ENCODE data around the gene MLKL. TPM values are rescaled to one million over a fixed set of nuclear protein-coding genes. Genes with fewer than 3 reads are reported as not detected.
"Not testable (repeated sequence)": the region's sequence is repeated elsewhere in the genome, so short reads cannot be mapped to it uniquely, and the experiment has no call there.

Gene MLKL
- total and polyA plus RNA-seq, 8 donors: 3.6 to 12.4 (median 7.0) TPM

DNA sequence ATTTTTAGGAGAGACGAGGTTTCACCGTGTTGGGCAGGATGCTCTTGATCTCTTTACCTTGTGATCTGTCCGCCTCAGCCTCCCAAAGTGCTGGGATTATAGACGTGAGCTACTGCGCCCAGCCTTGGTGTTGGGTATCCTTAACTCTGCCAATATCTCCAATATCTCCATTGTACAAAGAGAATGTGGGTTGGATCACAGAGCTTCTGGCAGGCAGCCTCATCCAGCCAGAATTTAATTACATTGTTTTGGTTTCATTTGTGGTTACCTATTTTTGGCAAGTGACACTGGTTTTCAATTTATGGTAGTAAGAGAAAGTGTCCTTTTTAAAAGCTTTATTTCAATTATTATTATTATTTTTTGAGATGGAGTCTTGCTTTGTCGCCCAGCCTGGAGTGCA, 20.0 kb downstream of the MLKL start:
- ATAC-seq (no peak), DNase-seq (no peak), FAIRE-seq (no peak)
- TF ChIP-seq CTCF (IDR thresholded peaks at IDR 0.05): no peak
- Histone ChIP-seq H3K27me3 (no peaks in the 10 kb centered on the region), H3K4me3 (no peak overlapping the region), H3K27ac (no peak overlapping the region), H3K9me3 (no peaks in the 10 kb centered on the region), H3K4me1 (no peaks in the 10 kb centered on the region), H3K36me3 (peaks cover 0 to 12% (median 0%) of the 10 kb centered on the region in 3 donors)
- intact Hi-C loops (cut with DNase I): no loop called here
- 91 to 92% methylated on average over 6 of the region's 6 CpGs for WGBS, 2 donors

DNA sequence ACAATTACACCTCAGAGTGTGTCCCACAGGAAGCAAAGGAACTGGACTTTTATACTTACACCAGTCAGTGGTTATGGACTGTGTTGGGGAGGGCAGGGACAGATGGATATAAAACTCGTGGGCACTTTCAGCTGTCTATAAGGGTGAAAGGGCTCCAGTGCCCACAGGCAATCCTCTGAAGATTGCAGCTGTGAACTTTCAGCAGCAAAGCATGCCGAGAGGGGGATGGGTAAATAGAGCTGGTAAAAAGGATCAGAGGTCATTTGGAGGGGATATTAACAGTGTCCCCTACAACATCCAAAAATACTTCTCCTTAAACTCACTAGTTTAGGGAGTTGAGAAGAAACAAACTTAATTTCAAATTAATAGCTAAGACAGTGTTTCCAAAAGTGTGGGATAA, 20.7 kb downstream of the MLKL start:
- Histone ChIP-seq H3K27ac (no peak overlapping the region), H3K27me3 (no peaks in the 10 kb centered on the region), H3K4me1 (no peaks in the 10 kb centered on the region), H3K36me3 (peaks cover 0 to 12% (median 0%) of the 10 kb centered on the region in 3 donors), H3K9me3 (no peaks in the 10 kb centered on the region), H3K4me3 (no peak overlapping the region)
- DNase-seq: no peak
- no peak for ATAC-seq
- intact Hi-C loops (cut with DNase I): no loop called here
- no peak for FAIRE-seq
- TF ChIP-seq CTCF (IDR thresholded peaks at IDR 0.05): no peak
- 28 to 34% methylated on average over 2 of the region's 2 CpGs for WGBS, 2 donors

DNA sequence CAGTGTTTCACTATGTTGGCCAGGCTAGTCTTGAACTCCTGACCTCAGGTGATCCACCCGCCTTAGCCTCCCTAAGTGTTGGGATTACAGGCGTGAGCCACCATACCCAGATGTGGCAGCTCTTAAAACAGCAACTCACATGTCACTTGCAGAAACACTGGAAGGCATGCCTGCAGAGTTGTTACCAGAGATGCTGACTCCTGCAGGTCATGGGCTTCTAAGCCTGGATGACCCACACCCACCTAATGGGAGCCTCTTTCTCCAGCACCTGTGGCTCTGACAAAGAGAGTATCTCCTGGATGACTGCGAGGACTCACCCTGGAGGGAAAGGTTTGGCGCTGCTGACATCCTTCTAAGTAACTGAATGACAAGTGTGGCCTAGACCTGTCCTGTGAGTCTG, 22.8 kb downstream of the MLKL start:
- Histone ChIP-seq H3K36me3 (peaks cover 0 to 12% (median 0%) of the 10 kb centered on the region in 3 donors), H3K9me3 (no peaks in the 10 kb centered on the region), H3K4me3 (no peak overlapping the region), H3K4me1 (no peaks in the 10 kb centered on the region), H3K27ac (no peak overlapping the region), H3K27me3 (no peaks in the 10 kb centered on the region)
- intact Hi-C loops (cut with DNase I): no loop called here
- no peak for TF ChIP-seq CTCF (IDR thresholded peaks at IDR 0.05)
- FAIRE-seq (no peak), DNase-seq (no peak), ATAC-seq (no peak)
- 95% methylated on average over 4 of the region's 4 CpGs for WGBS, 2 donors

DNA sequence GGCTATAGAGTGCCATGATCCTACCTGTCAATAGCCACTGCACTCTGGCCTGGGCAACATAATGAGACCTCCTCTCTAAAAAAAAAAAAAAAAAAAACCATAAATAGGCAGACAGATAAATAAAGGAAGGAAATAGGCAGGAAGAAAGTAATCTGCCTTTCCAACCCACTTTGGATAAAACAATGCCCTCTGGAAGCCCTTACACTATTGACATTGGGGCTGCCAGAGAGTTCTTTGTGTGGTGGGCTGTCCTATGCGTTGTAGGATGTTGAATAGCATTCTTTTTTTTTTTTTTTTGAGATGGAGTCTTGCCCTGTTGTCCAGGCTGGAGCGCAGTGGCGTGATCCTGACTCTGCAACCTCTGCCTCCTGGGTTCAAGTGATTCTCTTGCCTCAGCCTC, 26.8 kb downstream of the MLKL start:
- Histone ChIP-seq H3K4me1 (no peaks in the 10 kb centered on the region), H3K27me3 (no peaks in the 10 kb centered on the region), H3K27ac (no peak overlapping the region), H3K9me3 (no peaks in the 10 kb centered on the region), H3K4me3 (no peak overlapping the region), H3K36me3 (peaks cover 0 to 7% (median 0%) of the 10 kb centered on the region in 3 donors)
- intact Hi-C loops (cut with DNase I): no loop called here
- FAIRE-seq: no peak
- no peak for TF ChIP-seq CTCF (IDR thresholded peaks at IDR 0.05)
- DNase-seq: no peak
- 90 to 91% methylated on average over 3 of the region's 3 CpGs for WGBS, 2 donors
- no peak for ATAC-seq

DNA sequence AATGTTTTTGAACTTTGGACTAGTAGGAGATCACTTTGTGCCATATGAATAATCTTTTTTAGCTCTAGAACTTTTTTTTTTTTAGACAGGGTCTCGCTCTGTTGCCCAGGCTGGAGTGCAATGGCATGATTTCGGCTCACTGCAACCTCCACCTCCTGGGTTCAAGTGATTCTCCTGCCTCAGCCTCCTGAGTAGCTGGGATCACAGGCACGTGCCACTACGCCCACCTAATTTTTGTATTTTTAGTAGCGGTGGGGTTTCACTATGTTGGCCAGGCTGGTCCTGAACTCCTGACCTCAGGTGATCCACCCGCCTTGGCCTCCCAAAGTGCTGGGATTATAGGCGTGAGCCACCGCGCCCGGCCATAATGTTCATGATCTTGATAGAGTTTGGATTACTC, 31.8 kb downstream of the MLKL start:
- FAIRE-seq, H3K27me3 ChIP-seq: not testable (repeated sequence)

More for the DNA sequence above, 31.8 kb downstream of the MLKL start:
- H3K9me3 ChIP-seq; H3K27ac ChIP-seq; H3K4me3 ChIP-seq; H3K4me1 ChIP-seq; ATAC-seq; DNase-seq; H3K36me3 ChIP-seq; intact Hi-C loops (cut with DNase I): not testable (repeated sequence)
- WGBS, 2 donors: 96 to 99% methylated on average over 10 of the region's 10 CpGs

Data from pancreas (tissue), 10 donors.